COLO668 (cell line): ENCODE measurements around the gene TMED1.

Experiments
- DNase-seq: peaks from one replicate; lab custom pipeline; 2025; ENCODE audit not compliant: unreplicated experiment; lab: John Stamatoyannopoulos, UW

TMED1 gene

DNA sequence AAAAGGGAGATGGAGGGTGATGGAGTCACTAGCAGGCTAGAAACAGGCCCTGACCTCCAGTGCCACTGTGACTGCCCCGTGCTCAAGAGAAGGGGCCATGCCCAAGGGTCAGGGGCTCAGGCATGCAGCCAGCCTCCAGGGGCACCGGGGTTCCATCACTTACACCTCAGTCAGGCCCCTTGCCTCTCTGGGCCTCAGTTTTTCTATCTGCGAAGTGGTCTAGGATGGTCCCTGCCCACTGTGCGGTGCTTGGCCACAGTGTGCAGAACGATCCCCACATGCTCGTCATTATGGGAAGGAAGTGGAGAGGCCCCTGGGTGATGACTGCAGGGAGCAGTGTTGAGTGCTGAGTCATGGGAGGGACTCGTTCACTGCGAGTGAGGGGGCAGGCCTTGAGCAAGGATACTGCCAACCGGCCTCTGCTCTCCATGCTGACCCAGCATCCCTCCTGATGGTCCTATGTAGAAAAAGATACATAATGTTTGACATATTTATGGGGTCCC lies 23.1 kb downstream of the TMED1 start:
- DNase-seq: no peak

DNA sequence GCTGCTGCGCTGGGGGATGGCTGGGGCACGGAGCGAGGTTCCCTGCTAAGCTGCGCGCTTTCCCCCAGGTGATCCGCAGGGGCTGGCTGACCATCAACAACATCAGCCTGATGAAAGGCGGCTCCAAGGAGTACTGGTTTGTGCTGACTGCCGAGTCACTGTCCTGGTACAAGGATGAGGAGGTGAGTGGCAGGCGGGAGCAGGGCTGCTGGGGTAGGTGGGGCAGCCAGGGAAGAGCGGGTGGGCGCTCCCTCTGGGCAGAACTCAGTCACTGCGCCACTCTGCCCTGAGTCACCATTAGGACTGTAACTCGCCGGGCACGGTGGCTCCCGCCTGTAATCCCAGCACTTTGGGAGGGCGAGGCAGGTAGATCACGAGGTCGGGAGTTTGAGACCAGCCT lies 23.8 kb downstream of the TMED1 start:
- no peak for DNase-seq

DNA sequence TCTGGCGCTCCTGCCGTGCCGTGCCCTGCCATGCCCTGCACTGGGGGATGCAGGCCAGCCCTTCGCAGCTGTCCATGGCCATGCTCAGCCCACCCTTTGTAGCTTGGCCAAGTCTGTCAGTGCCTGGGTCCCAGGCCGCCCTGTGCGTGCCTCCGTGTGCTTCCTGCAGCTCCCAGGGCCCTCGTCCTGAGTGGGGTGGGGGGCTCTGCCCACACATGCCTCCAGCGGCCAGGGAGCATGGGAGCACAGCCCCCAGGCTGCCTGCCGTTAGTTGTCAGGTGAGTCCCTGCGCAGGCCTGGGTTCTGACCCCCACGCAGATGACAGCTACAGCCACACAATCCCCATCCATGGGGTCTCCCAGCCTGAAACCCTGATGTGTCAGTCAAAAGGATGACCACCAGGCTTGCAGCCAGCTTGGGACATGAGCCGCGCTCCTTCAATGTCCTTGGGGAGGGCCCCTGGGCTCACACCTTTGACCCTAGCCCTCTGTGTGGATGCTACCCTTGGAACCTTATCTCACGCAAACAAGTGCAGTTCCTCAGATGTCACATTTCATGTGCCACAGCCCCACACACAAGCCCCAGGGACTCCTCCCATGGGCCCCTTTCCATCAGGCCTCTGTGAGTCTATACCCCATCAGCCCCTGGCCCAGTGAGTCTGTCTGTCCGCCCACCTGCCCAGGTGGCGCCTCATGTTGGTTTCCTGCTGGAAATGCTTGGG lies 24.5 kb downstream of the TMED1 start:
- DNase-seq: no peak

GRCh38 chr19:10809651-10810285 lies 26.2 kb downstream of the TMED1 start:
- no peak for DNase-seq

GRCh38 chr19:10808937-10809649 lies 26.9 kb downstream of the TMED1 start:
- DNase-seq: peak; percentile 13

DNA sequence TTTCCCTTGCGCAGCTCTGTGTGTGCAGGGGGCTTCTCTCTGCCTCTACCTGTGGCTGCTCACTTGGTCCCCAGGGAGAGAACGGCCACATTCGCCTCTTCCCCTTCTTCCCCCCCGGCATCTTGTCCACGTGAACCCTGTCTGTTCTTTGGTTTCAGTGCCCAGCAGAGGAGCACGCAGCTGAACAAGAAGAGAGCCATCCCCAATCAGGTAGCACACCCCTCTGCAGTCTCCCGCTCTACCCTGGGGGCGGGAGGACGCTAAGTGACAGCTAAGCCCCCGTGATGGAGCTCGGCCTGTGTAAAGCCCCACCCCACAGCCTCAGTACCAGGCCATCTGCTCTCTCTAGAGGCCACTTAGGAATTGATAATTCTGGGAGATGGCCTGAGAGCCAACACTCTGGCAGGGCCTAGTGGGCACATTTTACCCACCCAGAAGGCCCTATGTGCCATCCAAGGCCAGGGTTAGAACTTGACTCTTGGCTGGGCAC lies 30.2 kb downstream of the TMED1 start:
- no peak for DNase-seq

DNA sequence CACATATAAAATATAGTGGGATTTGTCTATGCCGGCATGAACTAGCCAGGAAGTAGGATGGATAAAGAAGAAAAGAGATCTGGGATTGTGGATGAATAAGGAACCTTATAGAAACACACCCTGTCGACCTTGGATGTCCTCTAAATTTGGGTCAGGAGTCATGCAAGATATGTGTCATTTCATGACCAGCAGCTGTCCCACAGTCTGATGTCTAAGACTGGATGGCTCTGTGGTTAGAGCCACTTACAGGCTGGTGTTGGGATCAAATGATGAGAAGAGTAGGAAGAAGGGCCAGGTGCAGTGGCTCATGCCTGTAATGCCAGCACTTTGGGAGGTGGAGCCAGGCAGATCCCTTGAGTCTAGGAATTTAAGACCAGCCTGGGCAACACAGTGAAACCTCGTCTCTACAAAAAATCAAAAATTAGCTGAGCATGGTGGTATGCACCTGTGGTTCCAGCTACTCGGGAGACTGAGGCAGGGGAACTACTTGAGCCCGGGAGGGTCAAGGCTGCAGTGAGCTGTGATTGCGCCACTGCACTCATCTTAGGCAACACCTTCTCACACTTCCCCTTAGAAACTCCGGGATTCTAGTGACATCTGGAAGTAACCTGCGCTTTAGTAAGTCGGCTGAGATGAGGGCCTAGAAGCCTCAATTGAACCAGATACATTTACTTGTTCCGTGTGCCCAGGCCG lies 30.8 kb downstream of the TMED1 start:
- DNase-seq: no peak

- DNase-seq: no peak
Observed at GRCh38 chr19:10803252-10803651, 32.8 kb downstream of the TMED1 start.

GRCh38 chr19:10802479-10802878 lies 33.5 kb downstream of the TMED1 start:
- no peak for DNase-seq

DNA sequence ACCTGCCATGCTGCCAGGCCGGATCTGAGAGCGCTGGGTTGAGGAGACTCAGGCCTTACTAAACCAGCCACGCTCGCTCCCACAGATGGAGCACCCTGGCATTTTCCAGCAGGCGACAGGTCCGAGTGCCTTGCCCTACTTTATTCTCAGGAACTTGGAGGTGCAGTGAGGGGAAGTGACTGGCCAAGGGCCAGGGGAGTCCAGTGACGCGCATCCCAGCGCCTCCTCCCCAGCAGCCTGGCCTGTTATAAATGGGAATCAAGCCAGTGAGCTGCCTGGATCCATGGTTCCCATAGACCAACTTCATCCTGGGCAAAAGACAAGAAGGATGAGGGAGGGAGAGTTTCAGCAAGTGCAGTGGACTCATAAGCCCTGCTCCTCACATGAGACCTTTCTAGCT lies 35.5 kb downstream of the TMED1 start:
- no peak for DNase-seq

GRCh38 chr19:10797541-10798256 lies 38.3 kb downstream of the TMED1 start:
- DNase-seq: no peak

DNA sequence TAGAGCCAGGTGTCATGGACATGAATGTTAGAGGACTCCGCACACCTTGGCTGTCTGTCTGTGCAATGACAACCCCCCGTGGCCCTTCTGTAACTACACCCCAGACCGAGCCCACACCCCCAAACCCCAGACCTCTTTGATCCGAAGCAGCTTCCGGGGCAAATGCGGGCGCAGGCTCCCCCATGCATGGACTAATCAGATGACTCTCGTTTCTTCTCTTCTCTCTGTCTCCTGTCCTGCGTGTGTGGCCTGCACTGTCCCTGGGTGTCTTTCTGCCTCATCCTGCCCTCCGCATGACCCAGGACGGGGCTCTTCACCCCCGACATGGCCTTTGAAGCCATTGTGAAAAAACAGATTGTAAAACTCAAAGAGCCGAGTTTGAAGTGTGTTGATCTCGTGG lies 38.9 kb downstream of the TMED1 start:
- no peak for DNase-seq

DNA sequence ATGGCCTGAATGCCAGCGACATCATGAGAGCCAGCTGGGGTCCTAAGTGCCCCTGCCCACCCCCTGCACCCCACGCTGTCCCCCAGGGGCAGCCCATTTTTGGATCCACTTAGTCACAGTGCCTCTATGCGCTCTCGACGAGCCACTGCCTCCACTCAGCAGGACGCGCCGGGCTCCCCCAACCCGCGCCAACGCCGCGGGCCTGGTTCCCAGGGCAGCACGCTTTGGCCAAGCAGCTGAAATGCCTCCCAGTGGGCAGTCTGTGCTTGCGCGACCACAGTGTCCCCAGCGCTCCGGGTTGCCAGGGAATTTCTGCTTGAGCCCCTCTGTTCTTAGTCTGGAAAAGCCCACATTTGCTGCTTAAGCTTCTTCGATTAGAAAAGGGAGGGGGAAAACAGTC lies 39.4 kb downstream of the TMED1 start:
- no peak for DNase-seq

DNA sequence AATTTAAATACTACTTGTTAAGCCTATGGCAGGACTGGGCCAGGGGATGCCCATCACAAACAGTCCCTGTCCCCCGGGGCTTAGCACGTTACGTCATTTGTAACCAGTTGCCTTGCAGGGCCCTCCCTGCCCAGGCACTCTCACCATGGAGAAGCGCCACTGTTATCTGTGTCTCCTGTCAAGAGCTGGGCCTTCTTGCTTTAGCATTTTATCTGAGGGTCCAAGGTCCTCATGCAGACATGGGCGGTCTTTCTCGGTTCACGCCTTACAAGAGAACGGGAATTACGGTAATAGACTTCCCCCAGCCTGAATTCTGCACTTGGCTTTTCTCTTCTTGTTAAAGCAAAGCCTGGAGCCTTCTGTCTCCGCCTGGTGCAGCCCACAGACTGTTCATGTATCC lies 46.1 kb downstream of the TMED1 start:
- DNase-seq: no peak

DNA sequence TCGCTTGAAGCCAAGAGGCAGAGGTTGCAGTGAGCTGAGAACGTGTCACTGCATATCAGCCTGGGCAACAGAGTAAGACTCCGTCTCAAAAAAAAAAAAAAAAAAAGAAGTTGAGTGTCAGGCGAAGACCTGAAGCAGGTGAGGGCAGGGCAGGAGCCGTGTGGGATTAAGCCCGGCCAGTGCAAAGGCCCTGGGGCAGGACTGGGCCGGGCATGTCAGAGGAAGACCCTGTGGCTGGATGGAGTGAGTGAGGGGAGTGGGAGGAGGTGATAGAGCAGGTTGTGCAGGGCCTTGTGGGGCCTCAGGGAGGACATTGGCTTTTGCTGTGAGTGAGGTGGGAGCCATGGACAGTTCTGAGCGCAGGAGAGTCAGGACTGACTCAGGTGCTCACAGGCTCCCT lies 47.9 kb downstream of the TMED1 start:
- DNase-seq: no peak

DNA sequence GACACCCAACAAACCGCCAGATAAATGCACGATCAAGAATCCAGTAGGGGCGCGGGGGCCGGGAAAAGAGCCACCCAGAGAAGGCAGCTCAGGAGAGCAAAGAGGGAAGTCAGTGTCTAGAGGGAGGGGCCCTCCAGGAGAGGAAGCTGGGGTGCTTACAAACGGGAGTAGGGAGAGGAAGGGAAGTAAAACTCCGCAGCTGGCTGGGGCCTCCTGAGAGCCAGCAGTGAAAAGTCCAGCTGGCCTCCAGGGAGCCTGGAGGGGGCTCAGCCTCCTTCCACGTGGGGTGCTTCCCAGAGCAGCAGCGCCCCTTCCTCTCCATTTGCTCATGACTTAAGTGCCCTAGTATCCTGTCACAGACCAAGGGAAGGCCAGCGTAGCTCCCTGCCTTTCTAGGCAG lies 51.8 kb downstream of the TMED1 start:
- DNase-seq: no peak

- no peak for DNase-seq
Observed at GRCh38 chr19:10782795-10783194, 53.2 kb downstream of the TMED1 start.
